Stimulated activated CD4-positive, alpha-beta T cell treated with anti-CD3 and anti-CD28 coated beads, TNF-alpha, amount 100 ng/mL, for 1 hour (primary cell): ENCODE results near the gene BMP6.
"Not testable (repeated sequence)": the region's sequence is repeated elsewhere in the genome, so short reads cannot be mapped to it uniquely, and the experiment has no call there.

Source experiments
- DNase-seq, 3 donors: peaks; one replicate each; pipeline ENCODE4 v3.0.0-alpha.2; 2020; ENCODE audit warnings: low read depth in 3 of 3, low spot score in 1 of 3

BMP6 gene

GRCh38 chr6:7786214-7786661 is 60.3 kb downstream of the BMP6 start:
- no peak for DNase-seq

GRCh38 chr6:7787137-7787608 is 61.3 kb downstream of the BMP6 start:
- no peak for DNase-seq

- DNase-seq: no peak
Measured at GRCh38 chr6:7787731-7788130, 61.8 kb downstream of the BMP6 start.

- DNase-seq: no peak
Measured at GRCh38 chr6:7794509-7794908, 68.6 kb downstream of the BMP6 start.

- DNase-seq: no peak
Measured at GRCh38 chr6:7797386-7797785, 71.5 kb downstream of the BMP6 start.

- DNase-seq: no peak
Measured at GRCh38 chr6:7798751-7799150, 72.9 kb downstream of the BMP6 start.

GRCh38 chr6:7802662-7803061 is 76.8 kb downstream of the BMP6 start:
- no peak for DNase-seq

- no peak for DNase-seq
Measured at GRCh38 chr6:7803214-7803613, 77.3 kb downstream of the BMP6 start.

- DNase-seq: no peak
Measured at GRCh38 chr6:7805078-7805849, 79.4 kb downstream of the BMP6 start.

GRCh38 chr6:7805850-7806214 is 79.9 kb downstream of the BMP6 start:
- DNase-seq: no peak

GRCh38 chr6:7806711-7807110 is 80.8 kb downstream of the BMP6 start:
- DNase-seq: no peak

- DNase-seq: no peak
Measured at GRCh38 chr6:7809346-7809745, 83.4 kb downstream of the BMP6 start.

GRCh38 chr6:7811441-7811840 is 85.5 kb downstream of the BMP6 start:
- no peak for DNase-seq

- DNase-seq: no peak
Measured at GRCh38 chr6:7812623-7813022, 86.7 kb downstream of the BMP6 start.

GRCh38 chr6:7813193-7813592 is 87.3 kb downstream of the BMP6 start:
- no peak for DNase-seq

- no peak for DNase-seq
Measured at GRCh38 chr6:7813704-7814103, 87.8 kb downstream of the BMP6 start.

- no peak for DNase-seq
Measured at GRCh38 chr6:7815716-7816115, 89.8 kb downstream of the BMP6 start.

- DNase-seq: not testable (repeated sequence)
Measured at GRCh38 chr6:7817184-7817583, 91.3 kb downstream of the BMP6 start.

GRCh38 chr6:7818257-7819214 is 92.6 kb downstream of the BMP6 start:
- no peak for DNase-seq

GRCh38 chr6:7819431-7820015 is 93.6 kb downstream of the BMP6 start:
- DNase-seq: no peak

- no peak for DNase-seq
Measured at GRCh38 chr6:7820288-7820835, 94.5 kb downstream of the BMP6 start.
